Activated CD8-positive, alpha-beta memory T cell treated with anti-CD3 and anti-CD28 coated beads, Interleukin-2, amount 50 U/mL, for 1 hour (primary cell): ENCODE results near the gene RTP4.
A peak's percentile ranks its signal among the peaks of the same experiment; 100 is the strongest.

ENCODE experiments used
- DNase-seq: peaks from one replicate; pipeline ENCODE4 v3.0.0-alpha.2; 2020; ENCODE audit errors: extremely low read depth

Gene RTP4

DNA sequence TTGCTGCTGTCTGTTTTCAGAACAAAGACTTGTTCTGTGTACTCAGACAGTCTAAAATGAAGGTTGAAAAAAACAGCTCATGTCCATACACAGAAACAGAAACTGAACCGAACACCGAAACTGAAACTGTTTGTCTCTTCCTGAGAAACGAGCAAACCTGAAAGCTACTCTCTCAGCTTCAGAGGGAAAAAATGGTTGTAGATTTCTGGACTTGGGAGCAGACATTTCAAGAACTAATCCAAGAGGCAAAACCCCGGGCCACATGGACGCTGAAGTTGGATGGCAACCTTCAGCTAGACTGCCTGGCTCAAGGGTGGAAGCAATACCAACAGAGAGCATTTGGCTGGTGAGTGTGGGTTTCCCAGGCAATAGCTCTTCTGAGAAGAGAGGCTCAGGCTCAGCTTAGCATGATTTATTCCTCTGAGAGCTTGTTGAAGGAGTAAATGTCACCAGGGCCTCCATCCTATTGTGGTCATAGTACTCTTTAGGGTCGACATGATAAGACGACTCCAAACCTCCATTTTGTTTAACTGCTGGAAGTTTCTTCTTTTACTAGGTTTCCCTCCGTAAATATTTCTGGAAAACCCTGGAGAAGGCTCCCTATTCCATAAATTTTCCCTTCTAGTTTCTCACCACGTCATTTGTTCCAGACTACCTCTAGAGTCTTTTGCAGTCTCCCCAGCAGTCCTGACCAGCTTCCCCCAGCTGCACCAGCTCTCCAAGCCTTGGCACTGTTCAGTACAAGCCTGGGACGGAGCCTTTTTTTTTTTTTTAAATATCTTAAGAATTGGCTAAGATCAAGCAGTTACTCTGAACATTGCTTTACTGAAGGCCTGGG lies at the start of gene RTP4:
Gene RTP4, plus strand, starts transcription at position 135 of the 838 bp plus-strand sequence. Its CDS starts 57 bp downstream, at position 192.
- DNase-seq, result no peak

DNA sequence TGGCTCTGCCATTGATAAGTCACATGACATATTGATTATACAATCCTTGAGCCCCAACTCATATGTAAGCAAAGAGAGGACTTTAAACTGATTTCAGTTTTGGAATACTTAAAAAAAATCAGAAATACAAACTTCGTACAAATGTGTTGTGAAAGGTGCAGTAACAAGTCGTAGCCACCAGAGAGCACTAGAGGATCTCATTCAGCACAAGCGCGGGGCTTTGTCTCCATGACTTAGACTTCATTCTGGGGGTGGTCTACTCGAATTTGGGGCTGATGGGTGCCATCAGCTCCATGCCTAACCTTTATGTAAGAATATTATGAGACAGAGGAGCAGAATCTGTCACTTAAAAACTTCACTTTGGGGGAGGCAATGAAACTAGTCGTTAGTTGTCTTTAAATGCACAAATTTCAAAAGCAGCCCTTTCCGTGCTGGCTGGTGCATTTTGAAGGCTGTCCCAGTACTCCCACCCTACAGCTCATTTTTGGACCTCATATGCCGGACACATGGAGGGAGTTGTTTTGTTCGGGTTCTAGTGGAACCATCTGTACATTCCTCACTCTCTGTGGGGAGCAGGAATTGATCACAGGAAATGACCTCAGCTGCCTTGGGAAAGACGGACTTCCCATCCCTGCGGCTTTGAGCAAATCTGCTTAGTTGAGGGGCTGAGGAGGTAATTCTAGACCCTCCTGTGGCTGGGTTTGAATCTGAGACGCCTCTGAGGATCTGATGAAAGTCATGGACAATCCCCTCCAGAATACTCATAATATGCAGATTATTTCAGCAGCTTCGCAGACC lies 49.2 kb upstream of the RTP4 start:
- DNase-seq, result peak; percentile 7

DNA sequence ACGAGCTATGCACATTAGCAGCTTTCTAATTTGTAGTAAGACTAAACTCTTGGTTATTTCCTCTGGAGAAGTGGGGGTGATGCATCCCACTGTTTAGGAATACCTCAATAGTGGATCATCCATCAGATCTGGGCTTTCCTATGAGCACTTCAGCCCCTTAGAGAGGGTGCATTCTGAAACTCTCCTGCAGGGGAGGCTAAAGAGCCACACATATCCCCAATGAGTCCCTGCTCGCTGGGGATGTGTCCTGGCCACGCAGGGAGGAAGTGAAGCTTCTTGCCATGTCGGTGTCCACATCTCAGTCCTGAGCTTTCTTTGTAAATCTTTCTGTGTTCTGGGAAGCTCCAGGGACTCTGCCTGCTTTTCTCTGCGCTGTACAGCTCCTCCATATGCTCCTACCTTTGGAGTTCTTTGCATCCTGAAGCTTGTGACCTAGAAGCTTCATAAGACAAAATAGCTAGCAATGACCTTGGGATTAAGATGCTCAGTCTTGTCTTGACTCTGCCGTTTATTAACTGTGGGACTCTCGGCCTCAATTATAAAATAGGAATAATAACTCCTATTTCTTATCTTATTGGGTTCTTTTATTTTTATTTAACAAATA lies 48.4 kb upstream of the RTP4 start:
- no peak for DNase-seq

DNA sequence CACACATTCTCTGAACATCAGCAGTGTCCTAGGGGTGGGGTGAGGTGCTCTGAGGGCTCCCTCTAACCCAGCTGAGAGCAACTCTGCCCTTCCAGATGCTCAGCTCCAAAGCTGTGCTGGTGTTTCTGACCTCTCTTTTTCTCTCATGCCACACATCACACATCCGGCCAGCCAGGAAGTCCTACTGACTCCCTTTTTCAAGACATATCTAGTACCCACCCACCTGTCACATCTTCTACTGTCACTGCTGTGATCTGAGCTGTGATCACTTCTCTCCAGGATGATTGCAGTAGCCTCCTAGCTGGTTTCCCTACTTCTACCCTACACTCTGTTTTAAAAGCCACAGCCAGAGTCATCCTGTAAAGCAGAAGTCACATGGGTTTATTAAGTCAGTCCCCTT lies 46.4 kb upstream of the RTP4 start:
- DNase-seq, result no peak

DNA sequence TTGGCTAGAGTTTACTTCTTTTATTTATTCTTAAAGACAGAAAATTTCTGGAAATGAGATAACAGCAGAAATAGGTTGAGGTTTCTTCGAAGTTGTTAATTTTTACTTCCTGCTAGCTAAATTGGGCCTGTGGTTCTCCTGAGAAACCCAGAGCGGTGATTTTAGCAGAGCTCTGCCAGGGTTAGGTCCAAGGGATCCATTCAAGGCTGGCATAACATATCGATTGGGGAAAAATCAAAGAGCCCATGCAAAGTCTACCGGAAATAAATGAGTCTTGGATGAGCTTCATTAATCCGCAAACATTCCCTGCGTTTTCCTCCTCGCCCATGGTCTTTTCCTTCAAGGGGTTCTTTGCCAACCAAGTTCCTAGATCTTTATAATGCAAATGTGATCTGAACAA lies 45.9 kb upstream of the RTP4 start:
- no peak for DNase-seq

DNA sequence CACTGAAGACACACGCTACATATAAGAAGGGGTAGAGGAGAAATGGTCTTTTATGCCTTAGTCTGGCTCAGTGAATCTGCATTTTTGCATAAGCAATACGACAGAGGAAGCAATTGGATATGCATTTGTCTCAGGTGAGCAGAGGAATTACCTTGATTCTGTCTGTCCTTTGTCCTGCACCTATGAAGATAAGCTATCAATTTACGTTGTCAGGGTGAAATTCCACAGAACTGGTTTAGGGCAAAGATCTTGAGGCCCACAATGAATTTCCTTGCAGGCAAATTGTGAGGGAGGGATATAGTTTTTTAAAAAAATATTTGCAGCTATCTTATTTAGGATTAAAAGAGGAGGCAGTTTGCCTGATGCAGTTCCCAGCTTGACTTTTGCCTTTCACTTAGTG lies 45.1 kb upstream of the RTP4 start:
- no peak for DNase-seq

GRCh38 chr3:187325632-187326031 lies 42.6 kb upstream of the RTP4 start:
- DNase-seq, result no peak

DNA sequence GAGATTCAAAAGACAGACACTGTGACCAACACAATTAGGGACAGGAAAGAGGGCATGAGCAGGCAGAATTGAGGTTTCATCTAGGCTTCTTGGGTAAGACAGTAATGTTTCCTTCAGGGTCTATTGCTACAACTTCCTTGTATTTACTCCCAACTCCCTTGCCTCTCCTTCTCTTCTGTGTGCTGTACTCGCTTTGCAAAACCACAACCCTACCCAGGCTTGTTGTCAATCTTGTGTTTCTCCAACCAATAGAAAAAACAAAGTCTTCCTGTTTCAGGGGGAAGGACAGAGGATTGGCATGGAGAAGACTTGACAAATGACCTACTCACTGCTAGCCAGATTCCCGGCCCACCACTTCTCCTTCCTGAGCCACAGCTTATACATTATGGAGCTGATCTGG lies 40.3 kb upstream of the RTP4 start:
- no peak for DNase-seq

DNA sequence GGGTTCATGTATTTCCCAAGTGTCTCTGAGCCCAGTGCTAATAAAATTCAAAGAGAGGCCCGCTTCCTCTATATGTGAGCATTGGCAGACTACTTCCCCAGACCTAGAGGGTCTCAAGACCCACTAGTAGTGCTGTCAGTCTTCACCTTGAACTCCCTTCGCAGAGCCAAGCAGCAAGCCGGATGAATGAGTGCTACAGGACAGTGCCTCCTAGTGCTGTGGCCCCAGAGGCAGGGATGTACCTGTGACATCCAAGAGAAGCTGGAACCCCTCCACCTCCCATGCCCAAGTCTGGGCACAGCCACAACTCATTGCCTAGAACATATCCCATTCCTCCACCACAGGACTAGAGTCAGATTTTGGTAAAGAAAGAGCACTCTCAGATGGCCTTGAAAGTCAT lies 39.5 kb upstream of the RTP4 start:
- no peak for DNase-seq

DNA sequence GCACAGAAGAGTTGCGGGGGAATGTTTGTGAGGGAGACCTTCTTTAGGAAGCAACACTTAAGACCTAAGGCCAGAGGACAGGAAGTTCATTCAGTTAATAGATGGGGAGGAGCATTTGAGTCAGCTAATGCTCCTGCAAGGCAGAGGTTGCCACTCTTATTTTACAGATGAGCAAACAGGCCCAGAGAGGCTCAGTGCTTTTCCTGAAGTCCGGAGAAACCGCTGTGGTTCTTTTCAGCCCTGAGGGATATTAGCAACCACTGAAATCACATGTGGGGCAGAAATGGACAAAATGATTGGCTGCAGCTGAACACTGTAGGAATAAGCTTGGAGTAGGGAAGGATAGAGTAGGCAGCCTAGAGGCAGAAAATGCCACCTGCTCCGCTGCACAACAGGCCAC lies 33.3 kb upstream of the RTP4 start:
- DNase-seq, result no peak

DNA sequence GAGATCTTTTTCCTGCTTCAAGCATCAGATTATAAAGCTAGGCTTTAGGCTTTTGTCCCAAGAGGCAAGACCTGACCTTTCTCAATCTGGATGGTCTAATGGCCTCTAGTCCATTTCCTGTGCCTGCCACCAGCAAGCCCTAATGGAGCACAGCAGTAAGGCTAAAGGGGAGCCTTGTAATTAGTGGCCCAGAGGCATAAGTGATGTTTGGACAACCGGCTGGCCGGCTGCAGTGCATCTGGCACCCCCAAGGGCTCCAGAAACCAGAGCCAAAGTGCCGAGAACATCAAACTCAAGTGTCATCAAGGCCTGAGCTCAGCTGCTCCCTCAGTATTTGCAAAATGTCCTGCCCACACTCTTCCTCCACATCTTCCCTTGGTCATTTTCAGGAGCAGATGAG lies 31.9 kb upstream of the RTP4 start:
- no peak for DNase-seq

GRCh38 chr3:187340578-187340977 lies 27.6 kb upstream of the RTP4 start:
- no peak for DNase-seq

DNA sequence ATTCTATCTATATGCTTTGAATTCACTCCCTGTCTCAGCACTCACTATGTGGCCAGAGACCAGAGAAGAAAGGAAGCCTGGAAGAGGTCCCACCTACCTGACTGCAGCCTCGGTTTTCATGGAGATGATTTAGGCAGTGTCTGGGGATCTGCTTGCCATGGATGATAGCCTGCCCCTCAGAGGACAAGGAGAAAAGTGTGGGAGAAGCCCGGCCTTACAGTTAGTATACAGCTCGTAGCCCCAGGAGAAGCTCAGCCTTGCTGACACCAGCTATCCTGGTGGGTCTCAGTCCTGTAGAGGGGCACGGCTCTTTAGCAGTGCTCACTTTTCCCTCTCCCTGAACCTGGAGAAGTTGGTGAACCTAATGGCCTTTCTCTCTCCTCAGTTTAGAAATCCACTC lies 25.9 kb upstream of the RTP4 start:
- no peak for DNase-seq

DNA sequence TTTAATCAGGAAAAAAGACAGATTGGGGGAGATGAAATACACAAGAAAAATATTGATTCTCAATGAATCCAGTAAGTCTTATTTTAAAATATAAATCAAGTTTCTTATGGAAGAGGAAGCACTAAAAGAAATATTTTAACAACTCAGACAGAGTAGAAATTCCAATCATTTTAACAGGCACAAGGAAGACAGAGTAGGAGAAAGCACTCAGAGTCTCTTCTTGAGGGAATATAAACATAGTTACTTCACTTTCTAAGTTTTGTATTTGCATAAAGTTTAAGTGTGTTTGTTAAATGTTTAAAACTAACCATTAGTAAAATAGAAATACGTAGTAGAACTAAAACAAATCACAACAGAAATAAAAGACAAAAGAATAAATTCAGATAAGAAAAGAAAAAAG lies 24.5 kb upstream of the RTP4 start:
- no peak for DNase-seq

DNA sequence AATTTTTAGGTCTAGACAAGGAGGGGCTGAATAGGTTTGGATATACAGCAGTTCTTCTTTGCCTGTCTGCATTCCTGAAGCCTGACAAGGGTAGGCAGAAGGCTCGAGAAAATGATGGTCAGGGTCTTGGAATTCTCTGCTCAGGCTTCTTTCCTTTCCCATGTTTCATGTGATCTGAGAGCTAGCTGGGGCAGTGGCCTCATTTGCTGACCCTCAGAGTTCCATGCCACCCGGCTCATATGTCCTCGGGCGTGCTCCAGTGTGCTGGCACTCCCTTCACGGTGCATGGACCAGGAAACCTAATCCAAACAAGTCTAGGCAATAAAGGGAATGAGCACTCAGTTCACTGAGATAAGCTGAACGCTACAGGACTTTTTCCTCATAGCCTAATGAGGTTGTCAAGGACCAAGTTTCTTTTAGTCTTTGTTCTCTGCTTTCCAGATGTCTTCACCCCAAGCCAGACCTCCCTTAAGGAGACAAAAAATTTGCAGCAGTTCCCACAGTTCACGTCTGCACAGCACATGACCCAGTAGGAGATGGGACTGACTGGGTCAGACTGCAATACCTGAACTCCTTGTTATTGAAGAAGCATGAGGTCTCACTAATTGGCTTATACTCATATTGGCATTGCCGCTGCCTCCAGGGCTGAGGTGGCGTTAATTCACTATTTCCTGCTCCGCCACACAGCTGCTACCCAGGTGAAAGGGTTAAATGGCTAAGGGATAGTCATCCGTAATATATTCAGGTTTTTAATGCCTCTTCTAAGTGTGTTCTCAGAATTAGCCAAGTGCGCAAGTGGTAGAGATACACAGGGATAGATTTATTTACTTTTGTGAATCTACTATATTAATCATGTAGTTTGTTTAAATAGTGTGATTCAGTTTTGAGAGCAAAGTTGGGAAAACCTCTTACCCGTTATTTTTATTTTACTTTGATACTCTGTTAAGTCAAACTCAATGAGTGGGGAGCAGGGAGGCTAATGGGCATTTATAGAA lies 15.3 kb upstream of the RTP4 start:
- no peak for DNase-seq

- DNase-seq, result no peak
Measured at GRCh38 chr3:187358068-187358467, 10.1 kb upstream of the RTP4 start.

DNA sequence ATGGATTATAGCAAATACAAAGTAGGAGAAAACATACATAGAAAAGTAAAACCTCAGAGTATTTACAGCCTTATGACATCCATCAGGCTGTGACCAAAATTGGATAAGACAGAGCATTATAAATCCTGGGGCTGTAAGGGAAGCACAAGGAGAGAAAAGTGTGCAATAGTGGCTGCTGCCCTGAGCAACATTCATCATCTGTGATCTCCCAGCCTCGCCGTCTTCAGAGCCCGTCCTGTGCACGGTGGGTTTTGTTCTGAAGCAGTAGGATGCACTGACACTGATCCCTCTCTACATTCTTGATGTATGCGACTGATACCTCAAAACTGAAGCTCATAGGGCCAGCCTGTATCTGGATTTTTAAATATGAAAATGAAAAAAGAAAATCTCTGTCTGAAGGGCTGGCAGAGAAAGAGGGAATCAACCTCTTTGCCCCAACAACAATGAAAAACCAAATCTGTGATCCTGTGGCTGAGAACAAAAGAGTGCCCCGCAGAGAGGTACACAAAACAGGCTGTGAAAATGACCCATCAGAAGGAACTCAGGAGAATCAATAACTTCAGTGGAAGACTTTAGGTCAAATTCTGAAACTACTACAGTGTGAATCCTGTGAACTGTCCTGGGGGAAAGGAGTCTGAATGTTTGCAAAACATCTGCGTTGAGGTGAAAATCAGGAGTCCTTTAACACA lies 8.2 kb upstream of the RTP4 start:
- DNase-seq, result no peak

- no peak for DNase-seq
Measured at GRCh38 chr3:187360596-187360995, 7.6 kb upstream of the RTP4 start.

GRCh38 chr3:187361835-187362234 lies 6.3 kb upstream of the RTP4 start:
- no peak for DNase-seq

DNA sequence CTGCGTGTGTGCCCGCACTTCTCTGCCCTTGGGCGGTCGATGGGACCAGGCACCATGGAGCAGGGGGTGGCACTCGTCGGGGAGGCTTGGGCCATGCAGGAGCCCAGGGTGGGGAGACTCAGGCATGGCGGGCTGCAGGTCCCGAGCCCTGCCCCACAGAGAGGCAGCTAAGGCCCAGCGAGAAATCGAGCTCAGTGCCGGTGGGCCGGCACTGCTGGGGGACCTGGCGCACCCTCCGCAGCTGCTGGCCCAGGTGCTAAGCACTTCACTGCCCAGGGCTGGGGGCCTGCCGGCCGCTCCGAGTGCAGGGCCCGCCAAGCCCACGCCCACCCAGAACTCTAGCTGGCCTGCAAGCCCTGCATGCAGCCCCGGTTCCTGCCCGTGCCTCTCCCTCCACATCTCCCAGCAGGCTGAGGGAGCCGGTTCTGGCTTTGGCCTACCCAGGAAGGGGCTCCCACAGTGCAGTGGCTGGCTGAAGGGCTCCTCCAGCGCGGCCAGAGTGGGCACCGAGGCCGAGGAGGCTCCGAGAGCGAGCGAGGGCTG lies 553 bp upstream of the RTP4 start:
- DNase-seq, result no peak

DNA sequence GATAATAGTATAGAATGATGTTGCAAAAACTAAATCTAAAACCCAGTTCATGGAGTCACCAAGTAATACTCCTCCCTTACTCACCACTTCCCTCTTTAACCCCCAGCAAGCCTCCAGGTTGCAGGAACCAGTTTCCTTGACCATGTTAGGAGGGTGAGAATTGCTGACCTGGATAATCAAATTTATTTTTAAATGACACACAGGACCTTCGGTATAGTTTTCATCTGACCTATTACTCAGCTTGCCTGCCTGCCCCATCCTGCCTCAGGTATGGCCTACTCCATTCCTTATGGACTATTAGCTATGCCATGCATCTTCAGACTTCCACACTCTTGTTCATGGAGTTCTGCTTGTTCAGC lies 883 bp downstream of the RTP4 start:
- no peak for DNase-seq
